RWPE1 (cell line): ENCODE measurements around the gene WDR83.
A peak's percentile ranks its signal among the peaks of the same experiment; 100 is the strongest.

ENCODE experiments used
- CTCF ChIA-PET: fragments of 350-600 bp; sonication (Branson Sonifier 250); formaldehyde crosslinking; extraction: SDS; loops from one replicate; lab custom pipeline; 2021; lab: Yijun Ruan, JAX
- POLR2A ChIA-PET: fragments of 400-600 bp; formaldehyde crosslinking; extraction: SDS; loops from one replicate; lab custom pipeline; 2020; ENCODE audit warnings: antibody characterized with exemption; ENCODE audit not compliant: low non-redundant PET; lab: Yijun Ruan, JAX
- DNase-seq: peaks from one replicate; pipeline ENCODE4 v3.0.0; 2012; ENCODE audit warnings: low spot score
- H3K27ac ChIP-seq: fragments of 450-650 bp; 2 replicates; pipeline ENCODE4 v1.5.1; 2017
- CTCF ChIP-seq: fragments of 450-650 bp; conservative IDR thresholded peaks from 2 replicates; pipeline ENCODE4 v1.5.1; 2017; ENCODE audit warnings: low read depth, mild to moderate bottlenecking

Gene WDR83

DNA sequence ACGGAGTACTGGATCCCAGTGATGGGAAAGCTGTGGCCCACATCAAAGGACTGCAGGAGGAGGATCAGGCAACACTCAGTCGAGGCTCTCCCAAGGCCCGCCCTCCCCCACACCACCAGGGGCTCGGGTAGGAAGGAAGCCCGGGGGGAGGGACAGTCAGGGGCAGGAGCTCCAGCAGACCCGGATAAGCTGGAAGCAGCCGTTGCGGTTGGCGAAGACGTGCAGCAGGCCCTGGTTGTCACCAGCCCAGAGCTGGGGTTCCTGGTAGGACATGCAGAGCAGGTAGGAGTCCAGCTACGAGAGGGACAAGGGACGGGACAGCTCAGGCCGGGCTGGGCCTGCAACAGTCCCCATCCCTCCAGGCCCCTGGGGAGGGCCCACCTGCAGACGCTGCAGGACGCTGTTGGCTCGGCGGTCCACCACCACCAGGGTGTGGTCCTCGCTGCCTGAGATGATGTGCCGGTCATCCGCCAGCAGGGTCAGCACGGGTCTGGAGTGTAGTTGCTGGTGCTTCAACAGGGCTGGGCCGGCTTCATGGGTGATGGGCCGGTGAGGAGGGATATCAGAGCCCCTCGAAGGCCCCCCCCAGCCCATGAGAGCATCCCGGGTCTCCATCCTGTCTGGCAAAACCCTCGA, 23.1 kb downstream of the WDR83 start:
- TF ChIP-seq CTCF, result no peak
- ChIA-PET POLR2A (no interaction called here), CTCF (interaction anchor here (0.7 kb wide), 1 partner anchor 32 kb away, joined by 3 read pairs; no protein-coding TSS in a partner anchor)
- no peak for DNase-seq
- H3K27ac ChIP-seq, result no peak overlapping the region; the same call in 1 of the 2 replicates

- H3K27ac ChIP-seq, result no peak overlapping the region
- DNase-seq, result no peak
- ChIA-PET CTCF (no interaction called here), POLR2A (no interaction called here)
- no peak for TF ChIP-seq CTCF
Measured at GRCh38 chr19:12692960-12693359, 26.4 kb downstream of the WDR83 start.

- ChIA-PET POLR2A (no interaction called here), CTCF (no interaction called here)
- no peak overlapping the region for H3K27ac ChIP-seq
- DNase-seq, result no peak
- no peak for TF ChIP-seq CTCF
Measured at GRCh38 chr19:12694641-12695040, 28.0 kb downstream of the WDR83 start.

GRCh38 chr19:12695096-12695495, 28.5 kb downstream of the WDR83 start:
- TF ChIP-seq CTCF, result no peak
- ChIA-PET POLR2A (no interaction called here), CTCF (no interaction called here)
- no peak for DNase-seq
- H3K27ac ChIP-seq, result no peak overlapping the region

DNA sequence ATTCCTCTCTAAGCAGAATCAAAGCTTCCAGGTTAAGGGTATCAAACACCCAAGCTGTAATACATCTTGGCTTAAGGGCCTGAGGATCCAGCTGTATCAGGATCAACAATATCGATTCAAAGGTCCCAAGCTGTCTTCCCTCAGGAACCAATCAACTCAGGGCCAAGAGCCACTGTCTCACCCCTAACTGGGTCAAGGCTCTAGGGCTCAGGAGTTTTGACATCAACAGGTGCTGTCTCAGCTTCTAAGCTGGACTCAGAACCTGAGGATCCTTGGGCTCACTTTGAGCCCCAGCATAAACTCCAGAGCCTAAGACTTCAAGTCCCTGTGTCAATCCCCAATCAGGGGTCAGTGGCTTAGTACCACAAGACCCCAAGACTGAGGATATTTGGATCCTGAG, 28.9 kb downstream of the WDR83 start:
- DNase-seq, result no peak
- no peak for TF ChIP-seq CTCF
- POLR2A ChIA-PET, result interaction anchor here (0.6 kb wide), 1 partner anchor 143 kb away, joined by 3 read pairs; no protein-coding TSS in a partner anchor
- CTCF ChIA-PET, result no interaction called here
- peak overlapping the region; percentile 86 for H3K27ac ChIP-seq

- peak overlapping the region; percentile 86 for H3K27ac ChIP-seq
- ChIA-PET POLR2A (interaction anchor here (0.6 kb wide), 1 partner anchor 144 kb away, joined by 3 read pairs; no protein-coding TSS in a partner anchor), CTCF (no interaction called here)
- peak; percentile 23 for DNase-seq
- no peak for TF ChIP-seq CTCF
Measured at GRCh38 chr19:12695997-12696365, 29.4 kb downstream of the WDR83 start.
